GM12878 (cell line): ENCODE results near the gene FGR. TPM values are rescaled to one million over a fixed set of nuclear protein-coding genes. Genes with fewer than 3 reads are reported as not detected.
A peak's percentile ranks its signal among the peaks of the same experiment; 100 is the strongest.

Experiments
- ELK1 ChIP-seq: IDR thresholded peaks from 2 replicates; pipeline ENCODE4 v1.6.1; 2012; ENCODE audit warnings: low read depth, low read length, improper control_type of control experiment
- EP300 ChIP-seq, 2 experiments: fragments of 150-350 bp in 1 of 2; IDR thresholded peaks; 2 replicates each; pipeline ENCODE4 v1.6.1; 2011 to 2012; ENCODE audit warnings: low read depth in 2 of 2, low read length in 2 of 2, borderline replicate concordance in 1 of 2, improper control_type of control experiment in 1 of 2, inconsistent platforms in 1 of 2; ENCODE audit not compliant: control insufficient read depth in 1 of 2
- FOS ChIP-seq: IDR thresholded peaks from 3 replicates; pipeline ENCODE4 v1.6.1; 2011; ENCODE audit warnings: borderline replicate concordance; ENCODE audit not compliant: insufficient read length; ENCODE audit errors: extremely low read depth
- HDGF ChIP-seq: fragments of 450-650 bp; IDR thresholded peaks from 2 replicates; pipeline ENCODE4 v1.6.1; 2016; ENCODE audit warnings: antibody characterized with exemption
- NBN ChIP-seq: fragments of 450-650 bp; IDR thresholded peaks from 2 replicates; pipeline ENCODE4 v1.6.1; 2016
- NFYA ChIP-seq: IDR thresholded peaks from 2 replicates; pipeline ENCODE4 v1.6.1; 2011; ENCODE audit warnings: low read depth, mild to moderate bottlenecking, low read length, improper control_type of control experiment, borderline replicate concordance
- PBX3 ChIP-seq: IDR thresholded peaks from 2 replicates; pipeline ENCODE4 v1.6.1; 2011; ENCODE audit warnings: mild to moderate bottlenecking, low read depth, low read length, moderate library complexity; ENCODE audit not compliant: insufficient replicate concordance
- SP1 ChIP-seq: IDR thresholded peaks from one replicate; pipeline ENCODE4 v1.6.1; 2011; ENCODE audit warnings: low read depth, low read length
- YY1 ChIP-seq: IDR thresholded peaks from 2 replicates; pipeline ENCODE4 v1.6.1; 2011; ENCODE audit warnings: low read depth, mild to moderate bottlenecking, low read length
- ZBTB11 ChIP-seq: fragments of 450-650 bp; formaldehyde crosslinking; IDR thresholded peaks from 2 replicates; pipeline ENCODE4 v1.5.0; 2022; ENCODE audit warnings: mild to moderate bottlenecking, missing genetic modification characterization
- ZBTB33 ChIP-seq: fragments of 450-650 bp; IDR thresholded peaks from 2 replicates; pipeline ENCODE4 v1.6.1; 2017; ENCODE audit warnings: mild to moderate bottlenecking
- ZBTB40 ChIP-seq: fragments of 450-650 bp; IDR thresholded peaks from 2 replicates; pipeline ENCODE4 v1.6.1; 2016; ENCODE audit warnings: mild to moderate bottlenecking, moderate library complexity, borderline replicate concordance
- ZNF217 ChIP-seq: fragments of 450-650 bp; IDR thresholded peaks from 2 replicates; pipeline ENCODE4 v1.6.1; 2017; ENCODE audit warnings: antibody characterized with exemption, mild to moderate bottlenecking
- polyA plus RNA-seq, 11 experiments: library from polyadenylated mRNA; depleted of rRNA in 4 of 11; unstranded in 6 of 11; stranded (reverse) in 5 of 11; fragments of >200 nt; fragmentation: Nextera tagmentation in 4 of 11; fragmentation: Illumina TruSeq in 1 of 11; extraction: Ambion mirVana in 4 of 11; extraction: Trizol in 1 of 11; gene quantifications; 1 replicate in 1 of 11; 2 replicates in 10 of 11; pipeline versions ENCODE4 v1.2.1 to v1.2.3, GENCODE V29; 2011 to 2016; ENCODE audit warnings: inconsistent platforms in 2 of 11, missing spikeins in 2 of 11, low read depth in 1 of 11
- total RNA-seq, 4 experiments: library from RNA; depleted of rRNA in 3 of 4; stranded (reverse); fragments of >200 nt in 3 of 4; fragmentation: Illumina TruSeq in 1 of 4; extraction: Trizol in 1 of 4; gene quantifications; 2 replicates each; pipeline versions ENCODE4 v1.2.1 to v1.2.3, GENCODE V29; 2013 to 2021

FGR gene
- total and polyA plus RNA-seq, 10 of the 15 experiments (the other 5 are each of a cell fraction or from before 2014, with no cell fraction given), result 10.9 to 193 (median 74.7) TPM

- TF ChIP-seq PBX3, result peak; percentile 80
- TF ChIP-seq HDGF, result no peak
- TF ChIP-seq ZBTB33, result no peak
- peak; percentile 71; the same call in 1 of the 2 replicates for TF ChIP-seq YY1
- peak; percentile 71 to 77 for TF ChIP-seq EP300 (IDR thresholded peaks at IDR 0.05; ENCODE audit: borderline replicate concordance in 1 of 2, control insufficient read depth in 1 of 2, low read depth in 2 of 2, low read length in 2 of 2)
- TF ChIP-seq NFYA, result no peak
- peak; percentile 28; the same call in 1 of the 2 replicates for TF ChIP-seq ZBTB11
- no peak for TF ChIP-seq ELK1
- TF ChIP-seq NBN, result peak; percentile 70
- TF ChIP-seq ZBTB40, result no peak
- no peak for TF ChIP-seq FOS
- TF ChIP-seq ZNF217, result no peak
- peak; percentile 66 for TF ChIP-seq SP1
Measured at GRCh38 chr1:27659497-27660299, 24.7 kb upstream of the FGR start (continued).
